Measurements from ENCODE around the gene CCDC146. TPM values are rescaled to one million over a fixed set of nuclear protein-coding genes. Genes with fewer than 3 reads are reported as not detected.
"Not testable (repeated sequence)": the region's sequence is repeated elsewhere in the genome, so short reads cannot be mapped to it uniquely, and the experiment has no call there.

The CCDC146 gene
- total and polyA plus RNA-seq, 4 donors, result 1.3 to 3.9 (median 3.1) TPM

DNA sequence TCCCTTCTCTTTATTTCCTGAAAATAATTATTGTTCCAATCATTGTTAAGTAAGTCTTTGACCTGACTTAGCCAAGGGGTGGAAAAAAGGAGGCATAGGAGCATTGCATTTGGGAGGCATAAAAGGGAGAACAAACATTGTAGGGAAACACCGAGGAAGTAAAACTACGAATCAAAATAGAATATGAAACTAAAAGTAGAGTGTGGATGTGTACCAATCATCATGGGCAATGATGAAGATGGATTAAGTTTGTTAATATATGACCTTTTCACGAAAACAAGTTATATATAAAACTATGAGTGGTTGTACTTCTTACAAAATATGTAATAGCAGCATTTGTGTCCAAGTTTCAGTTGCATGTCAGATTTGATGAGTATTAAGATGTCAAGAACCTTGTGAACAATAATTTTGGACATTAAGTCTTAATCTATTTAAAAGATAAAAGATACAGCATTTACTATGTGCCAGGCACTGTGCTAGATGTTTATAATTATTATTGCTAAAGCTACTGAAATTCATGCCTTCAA, 52.9 kb downstream of the CCDC146 start:
- not testable (repeated sequence) for H3K4me3 ChIP-seq (ENCODE audit: low read depth in 1 of 3, low read length in 3 of 3); DNase-seq (ENCODE audit: low spot score); H3K36me3 ChIP-seq (ENCODE audit: control insufficient read depth in 4 of 4, insufficient read depth in 3 of 4, low read depth in 1 of 4, low read length in 3 of 4); H3K9ac ChIP-seq (ENCODE audit: low read depth in 1 of 2, low read length in 2 of 2); H3K9me3 ChIP-seq (ENCODE audit: control insufficient read depth in 4 of 4, low read length in 3 of 4); H3K4me1 ChIP-seq (ENCODE audit: control insufficient read depth in 4 of 4, insufficient read depth in 4 of 4, low read length in 3 of 4); H3K27ac ChIP-seq (ENCODE audit: low read depth in 1 of 2, low read length in 2 of 2); H3K27me3 ChIP-seq (ENCODE audit: control insufficient read depth in 4 of 4, insufficient read depth in 4 of 4, low read length in 3 of 4)
- WGBS, result 76% methylated on average over 1 of the region's 3 CpGs

- H3K4me3 ChIP-seq (ENCODE audit: low read depth in 1 of 3, low read length in 3 of 3); H3K27me3 ChIP-seq (ENCODE audit: control insufficient read depth in 4 of 4, insufficient read depth in 4 of 4, low read length in 3 of 4); H3K9ac ChIP-seq (ENCODE audit: low read depth in 1 of 2, low read length in 2 of 2); H3K27ac ChIP-seq (ENCODE audit: low read depth in 1 of 2, low read length in 2 of 2); H3K36me3 ChIP-seq (ENCODE audit: control insufficient read depth in 4 of 4, insufficient read depth in 3 of 4, low read depth in 1 of 4, low read length in 3 of 4); H3K4me1 ChIP-seq (ENCODE audit: control insufficient read depth in 4 of 4, insufficient read depth in 4 of 4, low read length in 3 of 4); H3K9me3 ChIP-seq (ENCODE audit: control insufficient read depth in 4 of 4, low read length in 3 of 4); DNase-seq (ENCODE audit: low spot score): not testable (repeated sequence)
- 84% methylated on average over 9 of the region's 9 CpGs for WGBS
Measured at GRCh38 chr7:77177321-77177904, 55.0 kb downstream of the CCDC146 start.

DNA sequence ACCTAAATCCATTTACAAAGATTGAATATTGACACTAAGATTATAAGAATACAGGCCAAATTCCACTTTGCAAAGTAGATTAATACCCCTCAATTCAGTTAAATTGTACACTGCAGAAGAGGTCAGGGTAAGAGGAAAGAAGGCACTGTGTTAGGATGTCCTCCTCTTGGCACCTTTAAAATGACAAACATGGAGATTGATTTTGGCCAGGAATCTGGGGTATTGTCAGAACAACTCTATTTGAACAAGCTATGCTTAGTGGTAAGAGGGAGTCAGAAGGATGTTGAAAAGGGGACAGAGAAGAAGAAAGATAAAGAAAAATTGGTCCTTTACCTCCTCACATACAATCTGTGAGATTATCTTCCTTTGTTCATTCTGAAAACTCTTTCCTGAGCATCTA, 55.6 kb downstream of the CCDC146 start:
- H3K36me3 ChIP-seq (ENCODE audit: control insufficient read depth in 4 of 4, insufficient read depth in 3 of 4, low read depth in 1 of 4, low read length in 3 of 4); H3K4me3 ChIP-seq (ENCODE audit: low read depth in 1 of 3, low read length in 3 of 3); H3K9me3 ChIP-seq (ENCODE audit: control insufficient read depth in 4 of 4, low read length in 3 of 4); DNase-seq (ENCODE audit: low spot score); H3K27ac ChIP-seq (ENCODE audit: low read depth in 1 of 2, low read length in 2 of 2); H3K9ac ChIP-seq (ENCODE audit: low read depth in 1 of 2, low read length in 2 of 2); H3K27me3 ChIP-seq (ENCODE audit: control insufficient read depth in 4 of 4, insufficient read depth in 4 of 4, low read length in 3 of 4); H3K4me1 ChIP-seq (ENCODE audit: control insufficient read depth in 4 of 4, insufficient read depth in 4 of 4, low read length in 3 of 4): not testable (repeated sequence)

GRCh38 chr7:77181015-77181595, 58.7 kb downstream of the CCDC146 start:
- H3K9ac ChIP-seq (ENCODE audit: low read depth in 1 of 2, low read length in 2 of 2), result no peak overlapping the region
- DNase-seq (ENCODE audit: low spot score), result no peak
- H3K9me3 ChIP-seq (ENCODE audit: control insufficient read depth in 4 of 4, low read length in 3 of 4), result no peaks in the 10 kb centered on the region
- H3K27me3 ChIP-seq (ENCODE audit: control insufficient read depth in 4 of 4, insufficient read depth in 4 of 4, low read length in 3 of 4), result no peaks in the 10 kb centered on the region
- H3K27ac ChIP-seq (ENCODE audit: low read depth in 1 of 2, low read length in 2 of 2), result no peak overlapping the region
- no peak overlapping the region for H3K4me3 ChIP-seq (ENCODE audit: low read depth in 1 of 3, low read length in 3 of 3)
- WGBS, result 93% methylated on average over 4 of the region's 4 CpGs
- H3K4me1 ChIP-seq (ENCODE audit: control insufficient read depth in 4 of 4, insufficient read depth in 4 of 4, low read length in 3 of 4), result no peaks in the 10 kb centered on the region
- H3K36me3 ChIP-seq (ENCODE audit: control insufficient read depth in 4 of 4, insufficient read depth in 3 of 4, low read depth in 1 of 4, low read length in 3 of 4), result no peaks in the 10 kb centered on the region
- TF ChIP-seq YY1 (IDR thresholded peaks at IDR 0.05) (no peak), REST (IDR thresholded peaks at IDR 0.05) (no peak), RAD21 (IDR thresholded peaks at IDR 0.05) (no peak), FOXA1 (IDR thresholded peaks at IDR 0.05) (no peak), FOXA2 (IDR thresholded peaks at IDR 0.05) (no peak), HNF4A (conservative IDR thresholded peaks at IDR 0.05) (no peak), CTCF (IDR thresholded peaks at IDR 0.05; ENCODE audit: low read depth, low read length, missing input control) (no peak), GABPA (IDR thresholded peaks at IDR 0.05 in 1 of 2, conservative IDR thresholded peaks at IDR 0.05 in 1 of 2) (no peak), RXRA (IDR thresholded peaks at IDR 0.05) (no peak), ZBTB33 (IDR thresholded peaks at IDR 0.05) (no peak), MAX (IDR thresholded peaks at IDR 0.05) (no peak), HNF4G (IDR thresholded peaks at IDR 0.05) (no peak), EGR1 (IDR thresholded peaks at IDR 0.05; ENCODE audit: low read depth in 2 of 2) (no peak), NR2F2 (IDR thresholded peaks at IDR 0.05) (no peak), SP1 (IDR thresholded peaks at IDR 0.05) (no peak)
- TF ChIP-seq, protein P1, sequence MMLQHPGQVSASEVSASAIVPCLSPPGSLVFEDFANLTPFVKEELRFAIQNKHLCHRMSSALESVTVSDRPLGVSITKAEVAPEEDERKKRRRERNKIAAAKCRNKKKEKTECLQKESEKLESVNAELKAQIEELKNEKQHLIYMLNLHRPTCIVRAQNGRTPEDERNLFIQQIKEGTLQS (IDR thresholded peaks at IDR 0.05), result no peak
